ENCODE results near the gene MAP3K5. TPM values are rescaled to one million over a fixed set of nuclear protein-coding genes. Genes with fewer than 3 reads are reported as not detected.

The MAP3K5 gene
- total and polyA plus RNA-seq, 9 of the 15 experiments (the other 6 are each of a cell fraction or from before 2014, with no cell fraction given), result 2.2 to 13.0 (median 9.9) TPM

DNA sequence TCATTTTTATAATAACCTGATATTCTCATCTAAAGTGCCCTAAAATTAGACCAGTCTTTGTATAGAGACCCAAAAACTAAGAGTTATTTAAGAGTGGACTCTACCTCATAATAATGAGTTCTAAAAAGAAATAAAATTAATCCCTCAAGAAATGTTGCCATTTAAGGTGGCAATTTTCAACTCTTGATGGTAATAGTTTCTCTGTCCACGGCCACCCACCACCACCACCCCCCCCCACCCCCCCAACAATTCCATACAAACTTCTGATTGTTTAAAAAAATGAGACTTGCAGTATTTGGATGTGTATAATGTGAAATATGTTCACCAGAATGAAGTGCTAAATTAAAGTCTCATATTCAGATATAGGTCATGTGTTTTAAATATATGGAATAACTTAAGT lies 244.4 kb downstream of the MAP3K5 start:
- Histone ChIP-seq H4K20me1 (replicated peaks; ENCODE audit: control insufficient read depth, insufficient read depth, low read length) (0 out of 2 replicates have a peak, but pooled peaks cover 5% of the 10 kb centered on the region), H3K27ac (ENCODE audit: extremely low read depth, low read depth, low read length) (no peak overlapping the region), H3K79me2 (ENCODE audit: control insufficient read depth, insufficient read depth, low read length) (no peaks in the 10 kb centered on the region), H3K36me3 (ENCODE audit: control insufficient read depth, insufficient read depth, low read length) (no peaks in the 10 kb centered on the region), H3K4me1 (replicated peaks in 1 of 2; ENCODE audit: control insufficient read depth in 2 of 2, insufficient read depth in 2 of 2, low read length in 2 of 2) (peaks cover 13 to 17% of the 10 kb centered on the region in 2 experiments), H3K9me3 (replicated peaks; ENCODE audit: control insufficient read depth, insufficient read depth, low read depth, low read length) (no peaks in the 10 kb centered on the region), H3K27me3 (ENCODE audit: control insufficient read depth in 2 of 2, insufficient read depth in 2 of 2, low read length in 2 of 2) (peaks cover 8 to 12% of the 10 kb centered on the region in 2 experiments; a peak in 3 of 5 replicates), H3K4me3 (no peak overlapping the region), H2AFZ (ENCODE audit: low read depth, low read length) (no peak overlapping the region), H3K9me1 (ENCODE audit: control insufficient read depth, insufficient read depth, low read length) (peaks cover 4% of the 10 kb centered on the region), H3K4me2 (ENCODE audit: insufficient read depth, low read length) (no peak overlapping the region), H3K9ac (ENCODE audit: insufficient read depth in 1 of 2, low read depth in 2 of 2, low read length in 2 of 2) (no peak overlapping the region)
- FAIRE-seq, result no peak
- in situ Hi-C loops (cut with MboI), result loop anchor here (25.0 kb wide), 1 partner anchor 211 kb away; no protein-coding TSS in a partner anchor
- WGBS (ENCODE audit: insufficient coverage, low coverage, missing lambda C conversion rate), result 9% methylated on average over 1 of the region's 1 CpG
- DNase-seq (ENCODE audit: extremely low read depth in 1 of 4, low spot score in 3 of 4), result no peak
- ATAC-seq, result no peak
- BruUV-seq (replicated peaks), result no TSS peak
- ChIA-PET POLR2A (interaction anchor here (0.9 to 1.1 kb wide), 3 partner anchors 13 to 260 kb away, joined by 3 to 6 read pairs (median 3); no protein-coding TSS in a partner anchor), CTCF (ENCODE audit: low intra/inter-chr PET ratio) (interaction anchor here (0.6 to 1.1 kb wide), 4 partner anchors 11 to 1096 kb away, joined by 3 to 8 read pairs (median 4); no protein-coding TSS in a partner anchor)
- TF ChIP-seq MCM7 (IDR thresholded peaks at IDR 0.05), result no peak
- no peak for TF ChIP-seq COPS2 (conservative IDR thresholded peaks at IDR 0.05)
- TF ChIP-seq POLR2G (IDR thresholded peaks at IDR 0.05; ENCODE audit: low read depth, low read length), result no peak
- TF ChIP-seq, protein P1, sequence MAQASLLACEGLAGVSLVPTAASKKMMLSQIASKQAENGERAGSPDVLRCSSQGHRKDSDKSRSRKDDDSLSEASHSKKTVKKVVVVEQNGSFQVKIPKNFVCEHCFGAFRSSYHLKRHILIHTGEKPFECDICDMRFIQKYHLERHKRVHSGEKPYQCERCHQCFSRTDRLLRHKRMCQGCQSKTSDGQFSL (CRISPR knock-in tag; IDR thresholded peaks at IDR 0.05), result no peak
- TF ChIP-seq, protein P1 (tag; IDR thresholded peaks at IDR 0.05), result peak in 1 of 2 experiments; percentile 70; a peak in 2 of 4 replicates
- TF ChIP-seq ZC3H11A (IDR thresholded peaks at IDR 0.05; ENCODE audit: low read depth, low read length), result no peak
- TF ChIP-seq ZNF133 (CRISPR knock-in tag; IDR thresholded peaks at IDR 0.05), result no peak
- intact Hi-C loops (cut with micrococcal nuclease), result loop anchor here (1.0 to 5.0 kb wide), 2 partner anchors 121 to 169 kb away; no protein-coding TSS in a partner anchor
